ENCODE results near the gene SETD4.
A peak's percentile ranks its signal among the peaks of the same experiment; 100 is the strongest.

Gene SETD4

DNA sequence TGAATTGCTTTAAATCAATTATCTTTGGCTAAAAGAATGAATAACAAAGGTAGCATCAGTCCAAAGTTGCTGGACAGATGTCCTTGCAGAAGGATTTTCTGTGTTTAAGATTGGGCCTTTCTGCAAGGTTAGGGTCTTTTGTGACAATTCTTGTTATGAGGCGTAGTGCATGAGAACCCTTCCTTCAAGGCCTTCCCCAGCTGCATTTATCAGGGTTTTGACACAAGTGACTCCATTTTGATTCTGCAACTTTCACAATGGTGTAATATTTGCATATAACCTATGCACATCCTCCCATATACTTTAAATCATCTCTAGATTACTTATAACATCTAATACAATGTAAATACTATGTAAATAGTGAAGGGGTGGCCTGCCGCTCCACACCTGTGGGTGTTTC is 1.1 kb upstream of the SETD4 start:
- Histone ChIP-seq H3K9me3 (ENCODE audit: insufficient read depth, low read length) (no peaks in the 10 kb centered on the region), H3K79me2 (ENCODE audit: low read length) (peaks cover 14% of the 10 kb centered on the region), H3K4me2 (ENCODE audit: low read length) (no peak overlapping the region), H3K27ac (ENCODE audit: low read length) (no peak overlapping the region), H3K4me3 (ENCODE audit: low read length) (no peak overlapping the region), H3K9ac (ENCODE audit: low read length) (no peak overlapping the region), H2AFZ (ENCODE audit: low read depth, low read length) (no peak overlapping the region), H4K20me1 (ENCODE audit: insufficient read depth, low read length) (no peaks in the 10 kb centered on the region), H3K36me3 (replicated peaks; ENCODE audit: low read depth, low read length) (peaks cover 3% of the 10 kb centered on the region), H3K4me1 (ENCODE audit: low read length) (peaks cover 4% of the 10 kb centered on the region), H3K27me3 (ENCODE audit: low read depth, low read length) (no peaks in the 10 kb centered on the region)
- TF ChIP-seq, protein P1, sequence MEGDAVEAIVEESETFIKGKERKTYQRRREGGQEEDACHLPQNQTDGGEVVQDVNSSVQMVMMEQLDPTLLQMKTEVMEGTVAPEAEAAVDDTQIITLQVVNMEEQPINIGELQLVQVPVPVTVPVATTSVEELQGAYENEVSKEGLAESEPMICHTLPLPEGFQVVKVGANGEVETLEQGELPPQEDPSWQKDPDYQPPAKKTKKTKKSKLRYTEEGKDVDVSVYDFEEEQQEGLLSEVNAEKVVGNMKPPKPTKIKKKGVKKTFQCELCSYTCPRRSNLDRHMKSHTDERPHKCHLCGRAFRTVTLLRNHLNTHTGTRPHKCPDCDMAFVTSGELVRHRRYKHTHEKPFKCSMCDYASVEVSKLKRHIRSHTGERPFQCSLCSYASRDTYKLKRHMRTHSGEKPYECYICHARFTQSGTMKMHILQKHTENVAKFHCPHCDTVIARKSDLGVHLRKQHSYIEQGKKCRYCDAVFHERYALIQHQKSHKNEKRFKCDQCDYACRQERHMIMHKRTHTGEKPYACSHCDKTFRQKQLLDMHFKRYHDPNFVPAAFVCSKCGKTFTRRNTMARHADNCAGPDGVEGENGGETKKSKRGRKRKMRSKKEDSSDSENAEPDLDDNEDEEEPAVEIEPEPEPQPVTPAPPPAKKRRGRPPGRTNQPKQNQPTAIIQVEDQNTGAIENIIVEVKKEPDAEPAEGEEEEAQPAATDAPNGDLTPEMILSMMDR (IDR thresholded peaks at IDR 0.05; ENCODE audit: low read depth, low read length), result no peak
- TF ChIP-seq EZH2phosphoT487 (IDR thresholded peaks at IDR 0.05; ENCODE audit: low read depth), result no peak

DNA sequence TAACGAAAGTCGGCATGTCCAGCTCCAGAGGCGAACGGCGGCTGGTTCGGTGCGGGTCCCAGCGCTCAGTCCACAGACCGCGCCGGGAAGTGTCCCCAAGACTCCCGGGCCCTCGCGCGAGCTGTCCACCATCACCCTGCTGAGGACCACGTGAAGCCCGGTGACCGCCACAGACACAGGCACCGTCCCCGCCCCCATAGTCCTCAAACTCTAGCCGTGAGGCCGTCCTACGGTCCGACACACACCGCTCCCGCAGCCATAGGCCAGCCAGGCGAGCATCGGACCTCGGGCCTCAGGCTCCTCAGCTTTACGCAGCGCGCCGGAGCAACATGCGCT is 535 bp downstream of the SETD4 start:
- H2AFZ ChIP-seq (ENCODE audit: low read depth, low read length), result peak overlapping the region; percentile 68

DNA sequence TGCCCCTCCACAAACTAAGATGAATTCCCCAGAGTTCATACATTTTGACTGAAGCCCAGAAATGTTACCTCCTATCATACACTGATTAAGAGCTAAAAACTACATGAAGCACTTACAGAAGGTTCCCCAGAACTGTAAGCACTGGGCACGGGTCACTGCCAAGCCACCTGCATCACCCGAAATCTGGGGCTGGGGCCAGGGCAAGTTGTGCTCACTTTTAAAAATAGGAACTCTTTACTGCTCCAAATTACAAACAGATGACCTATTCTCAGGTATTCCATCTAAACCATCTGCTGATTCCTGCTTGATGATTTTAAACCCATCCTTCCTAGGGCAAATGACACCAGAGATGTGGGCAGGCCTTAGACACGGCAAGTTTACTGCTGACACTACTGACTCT is 4.8 kb downstream of the SETD4 start:
- Histone ChIP-seq H2AFZ (ENCODE audit: low read depth, low read length) (no peak overlapping the region), H4K20me1 (ENCODE audit: insufficient read depth, low read length) (no peaks in the 10 kb centered on the region), H3K27ac (ENCODE audit: low read length) (no peak overlapping the region), H3K79me2 (ENCODE audit: low read length) (peaks cover 14% of the 10 kb centered on the region), H3K27me3 (ENCODE audit: low read depth, low read length) (no peaks in the 10 kb centered on the region), H3K4me3 (ENCODE audit: low read length) (no peak overlapping the region), H3K9me3 (ENCODE audit: insufficient read depth, low read length) (no peaks in the 10 kb centered on the region), H3K9ac (ENCODE audit: low read length) (no peak overlapping the region), H3K36me3 (replicated peaks; ENCODE audit: low read depth, low read length) (peaks cover 13% of the 10 kb centered on the region), H3K4me2 (ENCODE audit: low read length) (no peak overlapping the region), H3K4me1 (ENCODE audit: low read length) (no peaks in the 10 kb centered on the region)
- TF ChIP-seq, protein P1 (IDR thresholded peaks at IDR 0.05; ENCODE audit: low read depth, low read length), result no peak
- TF ChIP-seq EZH2phosphoT487 (IDR thresholded peaks at IDR 0.05; ENCODE audit: low read depth), result no peak

More for the DNA sequence above, 535 bp downstream of the SETD4 start:
- Histone ChIP-seq H3K4me1 (ENCODE audit: low read length) (peaks cover 4% of the 10 kb centered on the region), H3K9ac (ENCODE audit: low read length) (peak overlapping the region; percentile 66), H4K20me1 (ENCODE audit: insufficient read depth, low read length) (no peaks in the 10 kb centered on the region), H3K4me3 (ENCODE audit: low read length) (peak overlapping the region; percentile 99), H3K27me3 (ENCODE audit: low read depth, low read length) (no peaks in the 10 kb centered on the region), H3K79me2 (ENCODE audit: low read length) (peaks cover 14% of the 10 kb centered on the region), H3K9me3 (ENCODE audit: insufficient read depth, low read length) (no peaks in the 10 kb centered on the region), H3K36me3 (replicated peaks; ENCODE audit: low read depth, low read length) (peaks cover 13% of the 10 kb centered on the region), H3K27ac (ENCODE audit: low read length) (peak overlapping the region; percentile 86), H3K4me2 (ENCODE audit: low read length) (peak overlapping the region; percentile 61)
- TF ChIP-seq, protein P1 (IDR thresholded peaks at IDR 0.05; ENCODE audit: low read depth, low read length), result no peak
- TF ChIP-seq EZH2phosphoT487 (IDR thresholded peaks at IDR 0.05; ENCODE audit: low read depth), result no peak

DNA sequence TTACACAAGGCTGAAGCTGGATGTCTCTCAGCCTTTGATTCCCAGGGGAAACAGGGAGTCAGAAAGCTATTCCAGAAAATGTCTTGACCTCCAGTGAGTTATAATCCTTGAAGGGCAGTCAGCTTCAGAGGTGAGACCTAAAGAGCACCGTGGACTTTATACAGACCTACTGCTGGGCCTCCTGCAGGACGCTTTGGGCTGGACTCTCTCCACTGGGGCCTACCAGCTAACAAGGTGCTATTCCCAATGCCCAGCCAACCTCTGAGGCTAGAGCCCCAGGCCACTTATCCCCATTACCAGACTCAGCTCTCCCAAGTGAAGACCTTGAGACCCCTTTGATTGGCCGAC is 6.6 kb downstream of the SETD4 start:
- Histone ChIP-seq H4K20me1 (ENCODE audit: insufficient read depth, low read length) (no peaks in the 10 kb centered on the region), H3K27me3 (ENCODE audit: low read depth, low read length) (no peaks in the 10 kb centered on the region), H3K36me3 (replicated peaks; ENCODE audit: low read depth, low read length) (peaks cover 15% of the 10 kb centered on the region), H3K4me2 (ENCODE audit: low read length) (no peak overlapping the region), H3K9ac (ENCODE audit: low read length) (no peak overlapping the region), H3K9me3 (ENCODE audit: insufficient read depth, low read length) (no peaks in the 10 kb centered on the region), H3K27ac (ENCODE audit: low read length) (no peak overlapping the region), H3K79me2 (ENCODE audit: low read length) (peaks cover 5% of the 10 kb centered on the region; the same call in 1 of the 2 replicates), H3K4me3 (ENCODE audit: low read length) (no peak overlapping the region), H2AFZ (ENCODE audit: low read depth, low read length) (no peak overlapping the region), H3K4me1 (ENCODE audit: low read length) (no peaks in the 10 kb centered on the region)
- no peak for TF ChIP-seq EZH2phosphoT487 (IDR thresholded peaks at IDR 0.05; ENCODE audit: low read depth)
- TF ChIP-seq, protein P1 (IDR thresholded peaks at IDR 0.05; ENCODE audit: low read depth, low read length), result no peak
